Liver (tissue), 9 donors: ENCODE measurements around the gene DOCK8. TPM values are rescaled to one million over a fixed set of nuclear protein-coding genes. Genes with fewer than 3 reads are reported as not detected.

ENCODE experiments used
- DNase-seq: peaks from one replicate; pipeline ENCODE4 v3.0.0-alpha.2; 2017; ENCODE audit warnings: low spot score
- H3K27ac ChIP-seq, 2 donors: one replicate each; pipeline ENCODE4 v1.7.0; 2013; ENCODE audit warnings: inconsistent platforms in 2 of 2, low read length in 2 of 2, control low read depth in 1 of 2, low read depth in 1 of 2, mild to moderate bottlenecking in 1 of 2
- H3K27me3 ChIP-seq, 4 donors: one replicate each; pipeline versions ENCODE4 v1.6.1 to v1.7.0; 2013; ENCODE audit warnings: low read length in 3 of 4, inconsistent platforms in 1 of 4, mild to moderate bottlenecking in 1 of 4, moderate library complexity in 1 of 4; ENCODE audit not compliant: control insufficient read depth in 4 of 4, insufficient read depth in 4 of 4
- H3K36me3 ChIP-seq, 4 donors: one replicate each; pipeline versions ENCODE4 v1.6.1 to v1.7.0; 2013; ENCODE audit warnings: low read length in 3 of 4, mild to moderate bottlenecking in 3 of 4, low read depth in 1 of 4, moderate library complexity in 1 of 4; ENCODE audit not compliant: control insufficient read depth in 4 of 4, insufficient read depth in 3 of 4
- H3K4me1 ChIP-seq, 4 donors: one replicate each; pipeline versions ENCODE4 v1.6.1 to v1.7.0; 2013; ENCODE audit warnings: low read length in 3 of 4, mild to moderate bottlenecking in 3 of 4, moderate library complexity in 1 of 4; ENCODE audit not compliant: control insufficient read depth in 4 of 4, insufficient read depth in 4 of 4
- H3K4me3 ChIP-seq, 3 donors: one replicate each; pipeline versions ENCODE4 v1.6.1 to v1.7.0; 2013; ENCODE audit warnings: low read length in 3 of 3, control low read depth in 1 of 3, low read depth in 1 of 3, mild to moderate bottlenecking in 1 of 3
- H3K9ac ChIP-seq, 2 donors: one replicate each; pipeline ENCODE4 v1.7.0; 2013; ENCODE audit warnings: low read length in 2 of 2, mild to moderate bottlenecking in 2 of 2, moderate library complexity in 2 of 2, control low read depth in 1 of 2, low read depth in 1 of 2
- H3K9me3 ChIP-seq, 4 donors: one replicate each; pipeline versions ENCODE4 v1.6.1 to v1.7.0; 2013; ENCODE audit warnings: low read length in 3 of 4; ENCODE audit not compliant: control insufficient read depth in 4 of 4
- EGR1 ChIP-seq, 2 donors: IDR thresholded peaks; 2 replicates each; pipeline ENCODE4 v1.6.1; 2016 to 2018; ENCODE audit warnings: antibody characterized with exemption in 2 of 2, low read depth in 2 of 2
- FOXA1 ChIP-seq: IDR thresholded peaks from 2 replicates; pipeline ENCODE4 v1.6.1; 2016; ENCODE audit warnings: antibody characterized with exemption
- FOXA2 ChIP-seq: IDR thresholded peaks from 2 replicates; pipeline ENCODE4 v1.6.1; 2016; ENCODE audit warnings: antibody characterized with exemption
- GABPA ChIP-seq, 2 donors: IDR thresholded peaks in 1 of 2; conservative IDR thresholded peaks in 1 of 2; 2 replicates each; pipeline ENCODE4 v1.6.1; 2016; ENCODE audit warnings: antibody characterized with exemption in 2 of 2, mild to moderate bottlenecking in 1 of 2, moderate library complexity in 1 of 2
- HNF4A ChIP-seq, 2 donors: conservative IDR thresholded peaks; 2 replicates each; pipeline ENCODE4 v1.6.1; 2016; ENCODE audit warnings: antibody characterized with exemption in 2 of 2, mild to moderate bottlenecking in 2 of 2
- HNF4G ChIP-seq: IDR thresholded peaks from 2 replicates; pipeline ENCODE4 v1.6.1; 2016; ENCODE audit warnings: antibody characterized with exemption
- JUND ChIP-seq, 2 donors: IDR thresholded peaks; 2 replicates each; pipeline ENCODE4 v1.6.1; 2016; ENCODE audit warnings: antibody characterized with exemption in 2 of 2
- MAX ChIP-seq: IDR thresholded peaks from 2 replicates; pipeline ENCODE4 v1.6.1; 2016; ENCODE audit warnings: antibody characterized with exemption
- NR2F2 ChIP-seq: IDR thresholded peaks from 2 replicates; pipeline ENCODE4 v1.6.1; 2016; ENCODE audit warnings: antibody characterized with exemption
- RAD21 ChIP-seq, 2 donors: IDR thresholded peaks; 2 replicates each; pipeline ENCODE4 v1.6.1; 2016; ENCODE audit warnings: antibody characterized with exemption in 2 of 2, mild to moderate bottlenecking in 2 of 2
- RXRA ChIP-seq, 2 donors: IDR thresholded peaks; 2 replicates each; pipeline ENCODE4 v1.6.1; 2017 to 2018; ENCODE audit warnings: antibody characterized with exemption in 2 of 2, mild to moderate bottlenecking in 1 of 2
- SP1 ChIP-seq: IDR thresholded peaks from 2 replicates; pipeline ENCODE4 v1.6.1; 2018; ENCODE audit warnings: antibody characterized with exemption, mild to moderate bottlenecking
- TAF1 ChIP-seq: conservative IDR thresholded peaks from 2 replicates; pipeline ENCODE4 v1.6.1; 2016; ENCODE audit warnings: antibody characterized with exemption, mild to moderate bottlenecking
- YY1 ChIP-seq: IDR thresholded peaks from 2 replicates; pipeline ENCODE4 v1.6.1; 2016; ENCODE audit warnings: antibody characterized with exemption, mild to moderate bottlenecking
- WGBS: extraction: QIAGEN DNeasy Blood & Tissue Kit; methylation state at CpG from one replicate; pipeline ENCODE4 v1.1.7; 2013; 5-methylcytosine and 5-hydroxymethylcytosine counted together
- polyA plus RNA-seq, 2 donors: library from polyadenylated mRNA; stranded (reverse) in 1 of 2; unstranded in 1 of 2; fragments of 200-250 nt in 1 of 2; fragments of >200 nt in 1 of 2; fragmentation: Nextera tagmentation in 1 of 2; extraction: Ambion mirVana in 1 of 2; gene quantifications; one replicate each; pipeline versions ENCODE4 v1.2.1 to v1.2.3, GENCODE V29; 2013 to 2015
- total RNA-seq, 2 donors: library from RNA; depleted of rRNA; stranded (reverse); fragments of >200 nt; gene quantifications; one replicate each; pipeline ENCODE4 v1.2.3, GENCODE V29; 2014
- TF ChIP-seq, protein P1 (sequence below): IDR thresholded peaks from 2 replicates; pipeline ENCODE4 v1.6.1; 2016; ENCODE audit warnings: antibody characterized with exemption
- TF ChIP-seq, protein P2 (sequence below): IDR thresholded peaks from 2 replicates; pipeline ENCODE4 v1.6.1; 2016; ENCODE audit warnings: antibody characterized with exemption
- TF ChIP-seq, protein P3 (sequence below): fragments of 150-350 bp; IDR thresholded peaks from 2 replicates; pipeline ENCODE4 v1.5.1; 2017; ENCODE audit warnings: improper control_type of control experiment, low read depth, low read length; ENCODE audit not compliant: missing input control
- donor health status: healthy.
- donor health status: healthy.
- donor health status: healthy.
- donor health status: healthy.
- donor health status: healthy.

DOCK8 gene
- total and polyA plus RNA-seq, 4 donors, result 3.8 to 22.6 (median 7.4) TPM

DNA sequence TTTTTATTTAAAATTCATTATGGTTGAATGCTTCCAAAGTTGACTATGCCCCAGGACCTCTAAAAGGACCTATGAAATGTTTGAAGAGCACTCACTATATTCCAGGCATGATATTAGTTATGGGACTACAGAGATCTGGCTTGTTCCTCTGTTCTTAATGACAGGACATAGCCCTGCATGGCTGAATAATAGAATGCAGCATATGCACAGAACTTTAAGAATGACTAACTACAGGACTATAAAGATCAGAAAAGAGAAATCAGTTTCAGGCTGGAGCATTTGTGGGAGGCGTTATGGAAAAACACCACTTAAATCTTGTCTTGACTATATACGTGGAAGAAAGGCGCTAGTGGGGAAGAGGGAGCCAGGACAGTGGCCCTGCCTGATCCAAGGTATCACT is 239.2 kb downstream of the DOCK8 start:
- Histone ChIP-seq H3K36me3 (peaks cover 0 to 4% (median 0%) of the 10 kb centered on the region in 4 donors), H3K4me3 (no peak overlapping the region), H3K27me3 (peaks cover 0 to 16% (median 2%) of the 10 kb centered on the region in 4 donors), H3K4me1 (no peaks in the 10 kb centered on the region), H3K27ac (no peak overlapping the region), H3K9me3 (peaks cover 0 to 2% (median 0%) of the 10 kb centered on the region in 4 donors), H3K9ac (no peak overlapping the region)
- 93% methylated on average over 3 of the region's 3 CpGs for WGBS
- no peak for DNase-seq
- TF ChIP-seq GABPA (IDR thresholded peaks at IDR 0.05 in 1 of 2, conservative IDR thresholded peaks at IDR 0.05 in 1 of 2), result no peak
- TF ChIP-seq FOXA2, result no peak
- TF ChIP-seq RXRA (IDR thresholded peaks at IDR 0.05), result no peak
- no peak for TF ChIP-seq SP1
- no peak for TF ChIP-seq MAX
- no peak for TF ChIP-seq YY1
- TF ChIP-seq TAF1, result no peak
- TF ChIP-seq, protein P1, sequence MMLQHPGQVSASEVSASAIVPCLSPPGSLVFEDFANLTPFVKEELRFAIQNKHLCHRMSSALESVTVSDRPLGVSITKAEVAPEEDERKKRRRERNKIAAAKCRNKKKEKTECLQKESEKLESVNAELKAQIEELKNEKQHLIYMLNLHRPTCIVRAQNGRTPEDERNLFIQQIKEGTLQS, result no peak
- TF ChIP-seq, protein P2, sequence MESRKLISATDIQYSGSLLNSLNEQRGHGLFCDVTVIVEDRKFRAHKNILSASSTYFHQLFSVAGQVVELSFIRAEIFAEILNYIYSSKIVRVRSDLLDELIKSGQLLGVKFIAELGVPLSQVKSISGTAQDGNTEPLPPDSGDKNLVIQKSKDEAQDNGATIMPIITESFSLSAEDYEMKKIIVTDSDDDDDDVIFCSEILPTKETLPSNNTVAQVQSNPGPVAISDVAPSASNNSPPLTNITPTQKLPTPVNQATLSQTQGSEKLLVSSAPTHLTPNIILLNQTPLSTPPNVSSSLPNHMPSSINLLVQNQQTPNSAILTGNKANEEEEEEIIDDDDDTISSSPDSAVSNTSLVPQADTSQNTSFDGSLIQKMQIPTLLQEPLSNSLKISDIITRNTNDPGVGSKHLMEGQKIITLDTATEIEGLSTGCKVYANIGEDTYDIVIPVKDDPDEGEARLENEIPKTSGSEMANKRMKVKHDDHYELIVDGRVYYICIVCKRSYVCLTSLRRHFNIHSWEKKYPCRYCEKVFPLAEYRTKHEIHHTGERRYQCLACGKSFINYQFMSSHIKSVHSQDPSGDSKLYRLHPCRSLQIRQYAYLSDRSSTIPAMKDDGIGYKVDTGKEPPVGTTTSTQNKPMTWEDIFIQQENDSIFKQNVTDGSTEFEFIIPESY, result no peak
- TF ChIP-seq, protein P3, sequence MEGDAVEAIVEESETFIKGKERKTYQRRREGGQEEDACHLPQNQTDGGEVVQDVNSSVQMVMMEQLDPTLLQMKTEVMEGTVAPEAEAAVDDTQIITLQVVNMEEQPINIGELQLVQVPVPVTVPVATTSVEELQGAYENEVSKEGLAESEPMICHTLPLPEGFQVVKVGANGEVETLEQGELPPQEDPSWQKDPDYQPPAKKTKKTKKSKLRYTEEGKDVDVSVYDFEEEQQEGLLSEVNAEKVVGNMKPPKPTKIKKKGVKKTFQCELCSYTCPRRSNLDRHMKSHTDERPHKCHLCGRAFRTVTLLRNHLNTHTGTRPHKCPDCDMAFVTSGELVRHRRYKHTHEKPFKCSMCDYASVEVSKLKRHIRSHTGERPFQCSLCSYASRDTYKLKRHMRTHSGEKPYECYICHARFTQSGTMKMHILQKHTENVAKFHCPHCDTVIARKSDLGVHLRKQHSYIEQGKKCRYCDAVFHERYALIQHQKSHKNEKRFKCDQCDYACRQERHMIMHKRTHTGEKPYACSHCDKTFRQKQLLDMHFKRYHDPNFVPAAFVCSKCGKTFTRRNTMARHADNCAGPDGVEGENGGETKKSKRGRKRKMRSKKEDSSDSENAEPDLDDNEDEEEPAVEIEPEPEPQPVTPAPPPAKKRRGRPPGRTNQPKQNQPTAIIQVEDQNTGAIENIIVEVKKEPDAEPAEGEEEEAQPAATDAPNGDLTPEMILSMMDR, result no peak
- TF ChIP-seq FOXA1, result no peak
- no peak for TF ChIP-seq JUND (IDR thresholded peaks at IDR 0.05)
- TF ChIP-seq RAD21 (IDR thresholded peaks at IDR 0.05), result no peak
- TF ChIP-seq HNF4A (conservative IDR thresholded peaks at IDR 0.05), result no peak
- TF ChIP-seq NR2F2, result no peak
- no peak for TF ChIP-seq EGR1 (IDR thresholded peaks at IDR 0.05; ENCODE audit: low read depth in 2 of 2)
- no peak for TF ChIP-seq HNF4G

DNA sequence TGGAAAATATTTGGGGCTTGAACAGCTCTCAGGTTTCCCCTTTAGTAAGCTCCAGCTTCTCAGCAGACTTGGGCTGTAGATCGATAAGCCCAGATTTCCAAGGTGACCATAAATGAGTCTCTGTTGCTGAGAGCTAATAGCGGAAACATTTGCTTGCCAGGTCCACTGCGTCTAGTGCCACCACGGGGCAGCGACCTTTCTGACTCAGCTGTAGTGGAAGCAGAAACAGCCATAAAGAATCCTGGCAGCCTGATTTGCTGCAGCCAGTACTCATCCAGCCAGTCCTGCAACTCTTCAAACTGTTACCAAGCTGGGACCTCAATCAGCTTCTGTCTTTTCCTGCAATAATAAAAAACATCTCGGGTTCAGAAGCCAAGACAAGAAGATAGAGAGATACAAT is 241.7 kb downstream of the DOCK8 start:
- Histone ChIP-seq H3K9ac (no peak overlapping the region), H3K9me3 (peaks cover 0 to 2% (median 0%) of the 10 kb centered on the region in 4 donors), H3K27ac (no peak overlapping the region), H3K36me3 (no peaks in the 10 kb centered on the region), H3K4me1 (no peaks in the 10 kb centered on the region), H3K27me3 (peaks cover 0 to 16% (median 2%) of the 10 kb centered on the region in 4 donors), H3K4me3 (no peak overlapping the region)
- WGBS, result 77% methylated on average over 6 of the region's 6 CpGs
- DNase-seq, result no peak
- no peak for TF ChIP-seq MAX
